Measurements from ENCODE around the gene MBNL1.

DNA sequence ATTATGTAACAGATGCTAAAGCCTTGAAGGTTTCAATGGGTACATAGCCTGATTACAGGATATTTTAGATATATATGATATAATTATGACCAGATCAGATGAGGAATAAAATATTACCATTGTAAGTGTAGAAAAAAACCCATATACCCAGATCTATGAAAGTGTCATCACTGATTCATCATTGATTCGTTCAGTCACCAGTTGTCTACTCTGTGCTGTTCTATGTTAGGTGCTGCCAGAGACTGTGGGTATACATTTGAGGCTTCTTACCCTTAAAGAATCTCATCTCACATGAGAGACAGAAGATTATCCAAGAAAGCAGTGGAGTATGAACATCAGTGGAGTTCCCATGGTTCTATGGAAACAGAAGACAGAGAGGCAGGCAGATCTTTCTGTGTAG is 92.2 kb downstream of the MBNL1 start:
- no peak for TF ChIP-seq EZH2 (IDR thresholded peaks at IDR 0.05)
- TF ChIP-seq POLR2AphosphoS5 (IDR thresholded peaks at IDR 0.05; ENCODE audit: borderline replicate concordance, low read depth, low read length) = no peak
- TF ChIP-seq FOXP2 (optimal IDR thresholded peaks at IDR 0.05; ENCODE audit: control extremely low read depth, extremely low read length, insufficient read depth) = no peak
